GM12878 (cell line): ENCODE results near the gene SLC12A5. TPM values are rescaled to one million over a fixed set of nuclear protein-coding genes. Genes with fewer than 3 reads are reported as not detected.
A peak's percentile ranks its signal among the peaks of the same experiment; 100 is the strongest.

Experiments used
- ATAC-seq: fragments of 200-7000 bp; cut with Tn5 transposase; 3 replicates; pipeline ENCODE4 v1.9.1; 2020; ENCODE audit warnings: mild to moderate bottlenecking, moderate library complexity
- BruUV-seq: library from RNA; stranded (reverse); fragments of 400-500 nt; replicated peaks from 2 replicates; lab custom pipeline; 2021; lab: Mats Ljungman, UMichigan
- CTCF ChIA-PET: fragments of 300-600 bp; sonication (Branson Sonifier 250); formaldehyde crosslinking; extraction: SDS; loops from one replicate; lab custom pipeline; 2021; ENCODE audit warnings: inconsistent platforms; lab: Yijun Ruan, JAX
- POLR2A ChIA-PET: fragments of 350-600 bp; formaldehyde crosslinking; extraction: SDS; loops from one replicate; lab custom pipeline; 2021; ENCODE audit warnings: inconsistent platforms; lab: Charles Lee
- RAD21 ChIA-PET: fragments of 300-600 bp; sonication (Branson Sonifier 250); formaldehyde crosslinking; loops from one replicate; lab custom pipeline; 2023; ENCODE audit warnings: antibody characterized with exemption; ENCODE audit not compliant: unreplicated experiment; lab: Charles Lee
- SMC1A ChIA-PET: fragments of 300-600 bp; sonication (Branson Sonifier 250); formaldehyde crosslinking; loops from one replicate; lab custom pipeline; 2023; ENCODE audit not compliant: unreplicated experiment, uncharacterized antibody; lab: Charles Lee
- DNase-seq: peaks from one replicate; pipeline ENCODE4 v3.0.0-alpha.2; 2011; ENCODE audit warnings: low read depth, low spot score
- FAIRE-seq: peaks from 3 replicates; lab custom pipeline; 2011; peaks lifted over from hg19 to GRCh38; lab: Jason Lieb, UNC
- H2AFZ ChIP-seq: 2 replicates; pipeline ENCODE4 v1.6.0; 2011; ENCODE audit warnings: low read depth, low read length, control low read depth; ENCODE audit not compliant: control insufficient read depth
- H3K27ac ChIP-seq: 2 replicates; pipeline ENCODE4 v1.5.1; 2011; ENCODE audit warnings: control low read depth; ENCODE audit not compliant: control insufficient read depth, insufficient read depth
- H3K27me3 ChIP-seq, 2 experiments: replicated peaks in 1 of 2; 2 replicates each; pipeline versions ENCODE4 v1.6.0 to v1.6.1; 2011; ENCODE audit warnings: low read length in 1 of 2; ENCODE audit not compliant: control insufficient read depth in 2 of 2, insufficient read depth in 2 of 2
- H3K36me3 ChIP-seq, 2 experiments: 2 replicates each; pipeline ENCODE4 v1.5.1; 2011; ENCODE audit warnings: low read length in 1 of 2; ENCODE audit not compliant: control insufficient read depth in 2 of 2, insufficient read depth in 2 of 2
- H3K4me1 ChIP-seq: 2 replicates; pipeline ENCODE4 v1.6.1; 2011; ENCODE audit warnings: mild to moderate bottlenecking, low read length, moderate library complexity, mixed read lengths; ENCODE audit not compliant: control insufficient read depth, insufficient read depth
- H3K4me2 ChIP-seq: 2 replicates; pipeline ENCODE4 v1.6.0; 2011; ENCODE audit warnings: control low read depth; ENCODE audit not compliant: control insufficient read depth, insufficient read depth
- H3K4me3 ChIP-seq: fragments of 200-600 bp; sonication (generic); 2 replicates; pipeline ENCODE4 v1.5.1; 2016
- H3K79me2 ChIP-seq: 2 replicates; pipeline ENCODE4 v1.6.0; 2011; ENCODE audit warnings: low read length; ENCODE audit not compliant: control insufficient read depth, insufficient read depth
- H3K9ac ChIP-seq: 2 replicates; pipeline ENCODE4 v1.8.0; 2011; ENCODE audit warnings: low read length, control low read depth, mixed read lengths; ENCODE audit not compliant: control insufficient read depth, insufficient read depth
- H3K9me3 ChIP-seq: replicated peaks from 3 replicates; pipeline ENCODE4 v1.5.1; 2011; ENCODE audit warnings: mild to moderate bottlenecking, low read length; ENCODE audit not compliant: control insufficient read depth, insufficient read depth
- H4K20me1 ChIP-seq: 2 replicates; pipeline ENCODE4 v1.6.0; 2011; ENCODE audit not compliant: control insufficient read depth, insufficient read depth
- ASH2L ChIP-seq: fragments of 300-600, 200-600 bp; sonication (generic); IDR thresholded peaks from 2 replicates; pipeline ENCODE4 v1.6.1; 2017; ENCODE audit warnings: low read depth, mild to moderate bottlenecking, borderline replicate concordance
- BHLHE40 ChIP-seq, 2 experiments: fragments of 450-650 bp in 1 of 2; IDR thresholded peaks; 2 replicates each; pipeline ENCODE4 v1.6.1; 2011 to 2017; ENCODE audit warnings: low read depth in 2 of 2, borderline replicate concordance in 1 of 2, improper control_type of control experiment in 1 of 2, low read length in 1 of 2, mild to moderate bottlenecking in 1 of 2
- CBX3 ChIP-seq: fragments of 200-600 bp; sonication (generic); IDR thresholded peaks from 2 replicates; pipeline ENCODE4 v1.6.1; 2016; ENCODE audit warnings: low read depth, borderline replicate concordance
- CUX1 ChIP-seq: IDR thresholded peaks from 2 replicates; pipeline ENCODE4 v1.6.1; 2012; ENCODE audit warnings: improper control_type of control experiment, low read depth, low read length; ENCODE audit not compliant: insufficient replicate concordance
- E2F4 ChIP-seq: IDR thresholded peaks from 2 replicates; pipeline ENCODE4 v1.6.1; 2012; ENCODE audit warnings: low read depth, low read length, improper control_type of control experiment
- EED ChIP-seq: sonication (generic); IDR thresholded peaks from 2 replicates; pipeline ENCODE4 v1.6.1; 2016; ENCODE audit warnings: antibody characterized with exemption, low read depth
- LARP7 ChIP-seq: fragments of 450-650 bp; IDR thresholded peaks from 2 replicates; pipeline ENCODE4 v1.6.1; 2017; ENCODE audit warnings: mild to moderate bottlenecking
- SMAD5 ChIP-seq: IDR thresholded peaks from 2 replicates; pipeline ENCODE4 v1.6.1; 2016; ENCODE audit warnings: antibody characterized with exemption, low read depth
- ZBTB40 ChIP-seq: fragments of 450-650 bp; IDR thresholded peaks from 2 replicates; pipeline ENCODE4 v1.6.1; 2016; ENCODE audit warnings: mild to moderate bottlenecking, moderate library complexity, borderline replicate concordance
- ZNF217 ChIP-seq: fragments of 450-650 bp; IDR thresholded peaks from 2 replicates; pipeline ENCODE4 v1.6.1; 2017; ENCODE audit warnings: antibody characterized with exemption, mild to moderate bottlenecking
- WGBS: methylation state at CpG from one replicate; pipeline ENCODE4 v1.1.6; 2016; ENCODE audit warnings: low lambda C conversion rate; ENCODE audit not compliant: insufficient replicate concordance, insufficient coverage; ENCODE audit errors: missing lambda C conversion rate; 5-methylcytosine and 5-hydroxymethylcytosine counted together
- in situ Hi-C: fragments of 300-500 bp; cut with MboI; formaldehyde crosslinking; loops from 9 replicates; pipeline ENCODE4 v1.14.3; 2018; ENCODE audit warnings: mixed read lengths
- intact Hi-C: fragments of 100-400 bp; cut with micrococcal nuclease; formaldehyde crosslinking; loops from one replicate; pipeline ENCODE4 v1.14.2; 2022; ENCODE audit not compliant: unreplicated experiment
- polyA plus RNA-seq, 11 experiments: library from polyadenylated mRNA; depleted of rRNA in 4 of 11; unstranded in 6 of 11; stranded (reverse) in 5 of 11; fragments of >200 nt; fragmentation: Nextera tagmentation in 4 of 11; fragmentation: Illumina TruSeq in 1 of 11; extraction: Ambion mirVana in 4 of 11; extraction: Trizol in 1 of 11; gene quantifications; 1 replicate in 1 of 11; 2 replicates in 10 of 11; pipeline versions ENCODE4 v1.2.1 to v1.2.3, GENCODE V29; 2011 to 2016; ENCODE audit warnings: inconsistent platforms in 2 of 11, missing spikeins in 2 of 11, low read depth in 1 of 11
- total RNA-seq, 4 experiments: library from RNA; depleted of rRNA in 3 of 4; stranded (reverse); fragments of >200 nt in 3 of 4; fragmentation: Illumina TruSeq in 1 of 4; extraction: Trizol in 1 of 4; gene quantifications; 2 replicates each; pipeline versions ENCODE4 v1.2.1 to v1.2.3, GENCODE V29; 2013 to 2021

The SLC12A5 gene
- total and polyA plus RNA-seq, 10 of the 15 experiments (the other 5 are each of a cell fraction or from before 2014, with no cell fraction given) = 0.26 to 2.7 (median 1.2) TPM

- TF ChIP-seq CUX1 (no peak), EED (no peak)
Measured at GRCh38 chr20:46107061-46107460, 78.0 kb downstream of the SLC12A5 start (continued).

- ChIA-PET CTCF (interaction anchor here (0.7 to 2.8 kb wide), 16 partner anchors 10 to 109 kb away, joined by 3 to 17 read pairs (median 7); partner anchors contain the start of gene CD40), POLR2A (interaction anchor here (1.8 to 3.6 kb wide), 4 partner anchors 10 to 20 kb away, joined by 5 to 19 read pairs (median 10); partner anchors contain the start of gene CD40), RAD21 (interaction anchor here (0.9 to 3.1 kb wide), 8 partner anchors 9 to 86 kb away, joined by 3 to 23 read pairs (median 4); no protein-coding TSS in a partner anchor), SMC1A (interaction anchor here (1.0 to 3.8 kb wide), 6 partner anchors 9 to 299 kb away, joined by 6 to 30 read pairs (median 8); partner anchors contain the start of gene CD40)
- peak; percentile 94 for ATAC-seq
- intact Hi-C loops = no loop called here
- H3K4me1 ChIP-seq = peaks cover 37% of the 10 kb centered on the region
- no peaks in the 10 kb centered on the region for H3K27me3 ChIP-seq
- H3K9ac ChIP-seq = peak overlapping the region; percentile 11; the same call in 1 of the 2 replicates
- H3K36me3 ChIP-seq = no peaks in the 10 kb centered on the region
- H3K79me2 ChIP-seq = no peaks in the 10 kb centered on the region
- H3K4me2 ChIP-seq = peak overlapping the region; percentile 66
- 0% methylated on average over 5 of the region's 5 CpGs for WGBS
- peak; percentile 93 for DNase-seq
- H4K20me1 ChIP-seq = no peaks in the 10 kb centered on the region
- BruUV-seq = no TSS peak
- peak overlapping the region; percentile 69 for H3K27ac ChIP-seq
- FAIRE-seq = peak; percentile 99
- H3K4me3 ChIP-seq = peak overlapping the region; percentile 11; the same call in 1 of the 2 replicates
- H2AFZ ChIP-seq = peak overlapping the region; percentile 51
- no peaks in the 10 kb centered on the region for H3K9me3 ChIP-seq
- in situ Hi-C loops = no loop called here
- TF ChIP-seq BHLHE40 (IDR thresholded peaks at IDR 0.05; ENCODE audit: borderline replicate concordance in 1 of 2, low read depth in 2 of 2, low read length in 1 of 2) = peak in 1 of 2 experiments; percentile 8; a peak in 1 of 4 replicates
- no peak for TF ChIP-seq ZBTB40
- no peak for TF ChIP-seq LARP7
- TF ChIP-seq E2F4 = no peak
- no peak for TF ChIP-seq ASH2L
- TF ChIP-seq SMAD5 = no peak
- TF ChIP-seq ZNF217 = no peak
- TF ChIP-seq CBX3 = no peak
Measured at GRCh38 chr20:46108435-46108841, 79.4 kb downstream of the SLC12A5 start.
